Endometrial microvascular endothelial cells (primary cell): Measurements from ENCODE around the gene BOD1. TPM values are rescaled to one million over a fixed set of nuclear protein-coding genes. Genes with fewer than 3 reads are reported as not detected.
"Not testable (repeated sequence)": the region's sequence is repeated elsewhere in the genome, so short reads cannot be mapped to it uniquely, and the experiment has no call there.

Source experiments
- in situ Hi-C: cut with HindIII; loops from 2 replicates; pipeline ENCODE4 v1.10.0; 2017; ENCODE audit warnings: low sequenced_read_pairs, low pct_unique_long_range_greater_than_20kb; ENCODE audit errors: inconsistent ontology term
- total RNA-seq: library from RNA; depleted of rRNA; stranded (reverse); fragments of >200 nt; gene quantifications from one replicate; pipeline ENCODE4 v1.2.3, GENCODE V29; 2015; ENCODE audit errors: inconsistent ontology term

Gene BOD1
- total RNA-seq, 1 donor from 2014 or later = 53.9 TPM

- in situ Hi-C loops = not testable (repeated sequence)
These were observed 30.3 kb downstream of the BOD1 start for GRCh38 chr5:173586133-173586532.

- in situ Hi-C loops = no loop called here
These were observed 33.1 kb downstream of the BOD1 start for GRCh38 chr5:173583346-173583745.

- in situ Hi-C loops = no loop called here
These were observed 34.0 kb downstream of the BOD1 start for GRCh38 chr5:173582216-173583111.

GRCh38 chr5:173581408-173582215, 34.8 kb downstream of the BOD1 start:
- in situ Hi-C loops = no loop called here

GRCh38 chr5:173578947-173579615, 37.4 kb downstream of the BOD1 start:
- in situ Hi-C loops = no loop called here

- in situ Hi-C loops = no loop called here
These were observed 38.6 kb downstream of the BOD1 start for GRCh38 chr5:173577817-173578216.

- in situ Hi-C loops = no loop called here
These were observed 39.3 kb downstream of the BOD1 start for GRCh38 chr5:173577166-173577565.

GRCh38 chr5:173575985-173576384, 40.5 kb downstream of the BOD1 start:
- in situ Hi-C loops = no loop called here

- in situ Hi-C loops = no loop called here
These were observed 41.5 kb downstream of the BOD1 start for GRCh38 chr5:173574983-173575382.

GRCh38 chr5:173573126-173573960, 43.1 kb downstream of the BOD1 start:
- in situ Hi-C loops = no loop called here

GRCh38 chr5:173572431-173573125, 43.9 kb downstream of the BOD1 start:
- in situ Hi-C loops = no loop called here

GRCh38 chr5:173570321-173571090, 45.9 kb downstream of the BOD1 start:
- in situ Hi-C loops = no loop called here

GRCh38 chr5:173568703-173569102, 47.7 kb downstream of the BOD1 start:
- in situ Hi-C loops = no loop called here

GRCh38 chr5:173568128-173568527, 48.3 kb downstream of the BOD1 start:
- in situ Hi-C loops = no loop called here

GRCh38 chr5:173567548-173567947, 48.9 kb downstream of the BOD1 start:
- in situ Hi-C loops = no loop called here

- in situ Hi-C loops = no loop called here
These were observed 50.9 kb downstream of the BOD1 start for GRCh38 chr5:173565491-173566072.

- in situ Hi-C loops = no loop called here
These were observed 52.3 kb downstream of the BOD1 start for GRCh38 chr5:173564106-173564505.
